Liver (tissue), 9 donors: ENCODE data around the gene MAML3. TPM values are rescaled to one million over a fixed set of nuclear protein-coding genes. Genes with fewer than 3 reads are reported as not detected.

ENCODE experiments used
- DNase-seq: peaks from one replicate; pipeline ENCODE4 v3.0.0-alpha.2; 2017; ENCODE audit warnings: low spot score
- H3K27ac ChIP-seq, 2 donors: one replicate each; pipeline ENCODE4 v1.7.0; 2013; ENCODE audit warnings: inconsistent platforms in 2 of 2, low read length in 2 of 2, control low read depth in 1 of 2, low read depth in 1 of 2, mild to moderate bottlenecking in 1 of 2
- H3K27me3 ChIP-seq, 4 donors: one replicate each; pipeline versions ENCODE4 v1.6.1 to v1.7.0; 2013; ENCODE audit warnings: low read length in 3 of 4, inconsistent platforms in 1 of 4, mild to moderate bottlenecking in 1 of 4, moderate library complexity in 1 of 4; ENCODE audit not compliant: control insufficient read depth in 4 of 4, insufficient read depth in 4 of 4
- H3K36me3 ChIP-seq, 4 donors: one replicate each; pipeline versions ENCODE4 v1.6.1 to v1.7.0; 2013; ENCODE audit warnings: low read length in 3 of 4, mild to moderate bottlenecking in 3 of 4, low read depth in 1 of 4, moderate library complexity in 1 of 4; ENCODE audit not compliant: control insufficient read depth in 4 of 4, insufficient read depth in 3 of 4
- H3K4me1 ChIP-seq, 4 donors: one replicate each; pipeline versions ENCODE4 v1.6.1 to v1.7.0; 2013; ENCODE audit warnings: low read length in 3 of 4, mild to moderate bottlenecking in 3 of 4, moderate library complexity in 1 of 4; ENCODE audit not compliant: control insufficient read depth in 4 of 4, insufficient read depth in 4 of 4
- H3K4me3 ChIP-seq, 3 donors: one replicate each; pipeline versions ENCODE4 v1.6.1 to v1.7.0; 2013; ENCODE audit warnings: low read length in 3 of 3, control low read depth in 1 of 3, low read depth in 1 of 3, mild to moderate bottlenecking in 1 of 3
- H3K9ac ChIP-seq, 2 donors: one replicate each; pipeline ENCODE4 v1.7.0; 2013; ENCODE audit warnings: low read length in 2 of 2, mild to moderate bottlenecking in 2 of 2, moderate library complexity in 2 of 2, control low read depth in 1 of 2, low read depth in 1 of 2
- H3K9me3 ChIP-seq, 4 donors: one replicate each; pipeline versions ENCODE4 v1.6.1 to v1.7.0; 2013; ENCODE audit warnings: low read length in 3 of 4; ENCODE audit not compliant: control insufficient read depth in 4 of 4
- EGR1 ChIP-seq, 2 donors: IDR thresholded peaks; 2 replicates each; pipeline ENCODE4 v1.6.1; 2016 to 2018; ENCODE audit warnings: antibody characterized with exemption in 2 of 2, low read depth in 2 of 2
- FOXA1 ChIP-seq: IDR thresholded peaks from 2 replicates; pipeline ENCODE4 v1.6.1; 2016; ENCODE audit warnings: antibody characterized with exemption
- FOXA2 ChIP-seq: IDR thresholded peaks from 2 replicates; pipeline ENCODE4 v1.6.1; 2016; ENCODE audit warnings: antibody characterized with exemption
- GABPA ChIP-seq, 2 donors: IDR thresholded peaks in 1 of 2; conservative IDR thresholded peaks in 1 of 2; 2 replicates each; pipeline ENCODE4 v1.6.1; 2016; ENCODE audit warnings: antibody characterized with exemption in 2 of 2, mild to moderate bottlenecking in 1 of 2, moderate library complexity in 1 of 2
- HNF4G ChIP-seq: IDR thresholded peaks from 2 replicates; pipeline ENCODE4 v1.6.1; 2016; ENCODE audit warnings: antibody characterized with exemption
- JUND ChIP-seq, 2 donors: IDR thresholded peaks; 2 replicates each; pipeline ENCODE4 v1.6.1; 2016; ENCODE audit warnings: antibody characterized with exemption in 2 of 2
- NR2F2 ChIP-seq: IDR thresholded peaks from 2 replicates; pipeline ENCODE4 v1.6.1; 2016; ENCODE audit warnings: antibody characterized with exemption
- RAD21 ChIP-seq, 2 donors: IDR thresholded peaks; 2 replicates each; pipeline ENCODE4 v1.6.1; 2016; ENCODE audit warnings: antibody characterized with exemption in 2 of 2, mild to moderate bottlenecking in 2 of 2
- RXRA ChIP-seq, 2 donors: IDR thresholded peaks; 2 replicates each; pipeline ENCODE4 v1.6.1; 2017 to 2018; ENCODE audit warnings: antibody characterized with exemption in 2 of 2, mild to moderate bottlenecking in 1 of 2
- SP1 ChIP-seq: IDR thresholded peaks from 2 replicates; pipeline ENCODE4 v1.6.1; 2018; ENCODE audit warnings: antibody characterized with exemption, mild to moderate bottlenecking
- TAF1 ChIP-seq: conservative IDR thresholded peaks from 2 replicates; pipeline ENCODE4 v1.6.1; 2016; ENCODE audit warnings: antibody characterized with exemption, mild to moderate bottlenecking
- YY1 ChIP-seq: IDR thresholded peaks from 2 replicates; pipeline ENCODE4 v1.6.1; 2016; ENCODE audit warnings: antibody characterized with exemption, mild to moderate bottlenecking
- WGBS: extraction: QIAGEN DNeasy Blood & Tissue Kit; methylation state at CpG from one replicate; pipeline ENCODE4 v1.1.7; 2013; 5-methylcytosine and 5-hydroxymethylcytosine counted together
- polyA plus RNA-seq, 2 donors: library from polyadenylated mRNA; stranded (reverse) in 1 of 2; unstranded in 1 of 2; fragments of 200-250 nt in 1 of 2; fragments of >200 nt in 1 of 2; fragmentation: Nextera tagmentation in 1 of 2; extraction: Ambion mirVana in 1 of 2; gene quantifications; one replicate each; pipeline versions ENCODE4 v1.2.1 to v1.2.3, GENCODE V29; 2013 to 2015
- total RNA-seq, 2 donors: library from RNA; depleted of rRNA; stranded (reverse); fragments of >200 nt; gene quantifications; one replicate each; pipeline ENCODE4 v1.2.3, GENCODE V29; 2014
- TF ChIP-seq, protein P1 (sequence below): IDR thresholded peaks from 2 replicates; pipeline ENCODE4 v1.6.1; 2016; ENCODE audit warnings: antibody characterized with exemption
- TF ChIP-seq, protein P2 (sequence below): IDR thresholded peaks from 2 replicates; pipeline ENCODE4 v1.6.1; 2016; ENCODE audit warnings: antibody characterized with exemption, mild to moderate bottlenecking
- TF ChIP-seq, protein P3 (sequence below): IDR thresholded peaks from 2 replicates; pipeline ENCODE4 v1.6.1; 2016; ENCODE audit warnings: antibody characterized with exemption
- donor health status: healthy.
- donor health status: healthy.
- donor health status: healthy.
- donor health status: healthy.
- donor health status: healthy.

MAML3 gene
- total and polyA plus RNA-seq, 4 donors = 1.3 to 4.3 (median 2.7) TPM

DNA sequence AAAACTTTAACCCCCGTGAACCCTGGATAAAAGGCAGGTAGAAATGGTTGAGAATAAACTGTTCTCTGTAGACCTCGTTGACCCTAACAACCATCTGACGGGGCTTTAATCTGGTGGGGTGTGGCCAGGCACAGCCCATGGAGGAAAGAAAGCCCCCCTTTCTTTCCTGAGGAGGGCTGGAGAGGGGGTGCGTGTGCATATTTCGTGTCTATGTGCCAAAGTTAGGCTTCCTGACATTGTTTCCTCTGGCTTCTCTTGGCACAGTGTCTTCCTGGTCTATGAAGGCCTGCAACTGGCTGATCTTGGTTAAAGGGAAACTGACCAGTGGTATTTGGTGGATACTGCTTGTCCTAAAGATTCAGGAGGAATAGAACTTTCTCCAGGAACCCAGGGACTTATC is 391.3 kb downstream of the MAML3 start:
- TF ChIP-seq HNF4G = no peak
- TF ChIP-seq NR2F2 = peak; percentile 79
- peak in 1 of 2 donors; percentile 19 for TF ChIP-seq RAD21 (IDR thresholded peaks at IDR 0.05)
- no peak for TF ChIP-seq FOXA1
- TF ChIP-seq TAF1 = no peak
- Histone ChIP-seq H3K4me3 (no peak overlapping the region), H3K9ac (no peak overlapping the region), H3K9me3 (no peaks in the 10 kb centered on the region), H3K36me3 (no peaks in the 10 kb centered on the region), H3K4me1 (peaks cover 1 to 11% (median 10%) of the 10 kb centered on the region in 4 donors), H3K27ac (peak overlapping the region in 1 of 2 donors; percentile 11), H3K27me3 (no peaks in the 10 kb centered on the region)
- no peak for DNase-seq
- 67% methylated on average over 5 of the region's 5 CpGs for WGBS

DNA sequence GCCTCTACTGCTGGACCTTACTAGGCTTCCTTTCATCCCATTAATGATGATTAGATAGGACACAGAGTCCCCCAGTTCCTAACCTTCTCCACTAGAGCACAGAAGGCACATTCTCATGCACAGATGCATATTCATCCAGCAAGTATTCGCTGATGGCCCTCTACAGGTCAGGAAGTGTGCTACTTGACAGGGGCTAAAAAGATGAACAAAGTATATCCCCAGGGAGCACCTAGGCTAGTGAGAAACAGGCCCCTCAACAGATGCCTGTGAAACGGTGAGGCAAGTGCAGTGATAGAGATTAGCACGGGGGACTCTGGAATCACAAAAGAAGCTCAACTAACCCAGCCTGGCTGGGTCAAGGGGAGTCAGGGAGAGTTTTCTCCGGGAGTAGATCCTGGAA is 392.5 kb downstream of the MAML3 start:
- TF ChIP-seq FOXA2 (no peak), EGR1 (IDR thresholded peaks at IDR 0.05; ENCODE audit: low read depth in 2 of 2) (no peak), NR2F2 (no peak), RAD21 (IDR thresholded peaks at IDR 0.05) (peak; percentile 7 to 61), JUND (IDR thresholded peaks at IDR 0.05) (no peak), RXRA (IDR thresholded peaks at IDR 0.05) (no peak)
- TF ChIP-seq, protein P1, sequence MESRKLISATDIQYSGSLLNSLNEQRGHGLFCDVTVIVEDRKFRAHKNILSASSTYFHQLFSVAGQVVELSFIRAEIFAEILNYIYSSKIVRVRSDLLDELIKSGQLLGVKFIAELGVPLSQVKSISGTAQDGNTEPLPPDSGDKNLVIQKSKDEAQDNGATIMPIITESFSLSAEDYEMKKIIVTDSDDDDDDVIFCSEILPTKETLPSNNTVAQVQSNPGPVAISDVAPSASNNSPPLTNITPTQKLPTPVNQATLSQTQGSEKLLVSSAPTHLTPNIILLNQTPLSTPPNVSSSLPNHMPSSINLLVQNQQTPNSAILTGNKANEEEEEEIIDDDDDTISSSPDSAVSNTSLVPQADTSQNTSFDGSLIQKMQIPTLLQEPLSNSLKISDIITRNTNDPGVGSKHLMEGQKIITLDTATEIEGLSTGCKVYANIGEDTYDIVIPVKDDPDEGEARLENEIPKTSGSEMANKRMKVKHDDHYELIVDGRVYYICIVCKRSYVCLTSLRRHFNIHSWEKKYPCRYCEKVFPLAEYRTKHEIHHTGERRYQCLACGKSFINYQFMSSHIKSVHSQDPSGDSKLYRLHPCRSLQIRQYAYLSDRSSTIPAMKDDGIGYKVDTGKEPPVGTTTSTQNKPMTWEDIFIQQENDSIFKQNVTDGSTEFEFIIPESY = no peak
- TF ChIP-seq, protein P2, sequence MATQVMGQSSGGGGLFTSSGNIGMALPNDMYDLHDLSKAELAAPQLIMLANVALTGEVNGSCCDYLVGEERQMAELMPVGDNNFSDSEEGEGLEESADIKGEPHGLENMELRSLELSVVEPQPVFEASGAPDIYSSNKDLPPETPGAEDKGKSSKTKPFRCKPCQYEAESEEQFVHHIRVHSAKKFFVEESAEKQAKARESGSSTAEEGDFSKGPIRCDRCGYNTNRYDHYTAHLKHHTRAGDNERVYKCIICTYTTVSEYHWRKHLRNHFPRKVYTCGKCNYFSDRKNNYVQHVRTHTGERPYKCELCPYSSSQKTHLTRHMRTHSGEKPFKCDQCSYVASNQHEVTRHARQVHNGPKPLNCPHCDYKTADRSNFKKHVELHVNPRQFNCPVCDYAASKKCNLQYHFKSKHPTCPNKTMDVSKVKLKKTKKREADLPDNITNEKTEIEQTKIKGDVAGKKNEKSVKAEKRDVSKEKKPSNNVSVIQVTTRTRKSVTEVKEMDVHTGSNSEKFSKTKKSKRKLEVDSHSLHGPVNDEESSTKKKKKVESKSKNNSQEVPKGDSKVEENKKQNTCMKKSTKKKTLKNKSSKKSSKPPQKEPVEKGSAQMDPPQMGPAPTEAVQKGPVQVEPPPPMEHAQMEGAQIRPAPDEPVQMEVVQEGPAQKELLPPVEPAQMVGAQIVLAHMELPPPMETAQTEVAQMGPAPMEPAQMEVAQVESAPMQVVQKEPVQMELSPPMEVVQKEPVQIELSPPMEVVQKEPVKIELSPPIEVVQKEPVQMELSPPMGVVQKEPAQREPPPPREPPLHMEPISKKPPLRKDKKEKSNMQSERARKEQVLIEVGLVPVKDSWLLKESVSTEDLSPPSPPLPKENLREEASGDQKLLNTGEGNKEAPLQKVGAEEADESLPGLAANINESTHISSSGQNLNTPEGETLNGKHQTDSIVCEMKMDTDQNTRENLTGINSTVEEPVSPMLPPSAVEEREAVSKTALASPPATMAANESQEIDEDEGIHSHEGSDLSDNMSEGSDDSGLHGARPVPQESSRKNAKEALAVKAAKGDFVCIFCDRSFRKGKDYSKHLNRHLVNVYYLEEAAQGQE = no peak
- Histone ChIP-seq H3K36me3 (no peaks in the 10 kb centered on the region), H3K9me3 (no peaks in the 10 kb centered on the region), H3K4me3 (no peak overlapping the region), H3K27me3 (no peaks in the 10 kb centered on the region), H3K4me1 (peaks cover 1 to 11% (median 10%) of the 10 kb centered on the region in 4 donors), H3K9ac (no peak overlapping the region), H3K27ac (no peak overlapping the region)
- no peak for DNase-seq
- 40% methylated on average over 4 of the region's 4 CpGs for WGBS

DNA sequence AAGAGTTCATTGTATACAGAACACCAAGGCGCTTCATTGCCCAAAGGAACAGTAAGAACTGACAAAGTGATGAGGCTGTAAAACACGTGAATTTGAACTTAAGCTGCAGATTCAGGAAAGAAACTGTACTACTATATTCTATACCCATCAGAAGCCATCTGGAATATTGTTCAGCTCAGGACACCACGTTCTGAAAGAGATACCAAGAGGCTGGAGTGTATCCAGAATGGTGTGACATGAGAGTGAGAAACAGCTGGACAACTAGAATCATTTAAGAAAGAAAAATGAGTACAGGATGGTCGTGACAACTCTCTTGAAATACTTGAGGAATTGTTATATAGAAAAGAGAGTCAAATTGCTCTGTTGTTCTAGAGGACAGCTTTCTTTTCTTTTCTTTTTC is 393.4 kb downstream of the MAML3 start:
- Histone ChIP-seq H3K9ac (no peak overlapping the region), H3K27ac (no peak overlapping the region), H3K27me3 (no peaks in the 10 kb centered on the region), H3K4me3 (no peak overlapping the region), H3K9me3 (no peaks in the 10 kb centered on the region), H3K4me1 (peaks cover 1 to 11% (median 10%) of the 10 kb centered on the region in 4 donors), H3K36me3 (no peaks in the 10 kb centered on the region)
- DNase-seq = no peak
- WGBS = 91% methylated on average over 4 of the region's 4 CpGs
- TF ChIP-seq, protein P3, sequence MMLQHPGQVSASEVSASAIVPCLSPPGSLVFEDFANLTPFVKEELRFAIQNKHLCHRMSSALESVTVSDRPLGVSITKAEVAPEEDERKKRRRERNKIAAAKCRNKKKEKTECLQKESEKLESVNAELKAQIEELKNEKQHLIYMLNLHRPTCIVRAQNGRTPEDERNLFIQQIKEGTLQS = no peak
- no peak for TF ChIP-seq RXRA (IDR thresholded peaks at IDR 0.05)
- TF ChIP-seq NR2F2 = no peak
- no peak for TF ChIP-seq JUND (IDR thresholded peaks at IDR 0.05)
- TF ChIP-seq RAD21 (IDR thresholded peaks at IDR 0.05) = no peak
- TF ChIP-seq YY1 = no peak
- TF ChIP-seq, protein P2 = no peak
- no peak for TF ChIP-seq HNF4G
- TF ChIP-seq, protein P1 = no peak
- no peak for TF ChIP-seq SP1
- TF ChIP-seq EGR1 (IDR thresholded peaks at IDR 0.05; ENCODE audit: low read depth in 2 of 2) = no peak
- no peak for TF ChIP-seq GABPA (IDR thresholded peaks at IDR 0.05 in 1 of 2, conservative IDR thresholded peaks at IDR 0.05 in 1 of 2)
